ENCODE results near the gene ATF2. TPM values are rescaled to one million over a fixed set of nuclear protein-coding genes. Genes with fewer than 3 reads are reported as not detected.
A peak's percentile ranks its signal among the peaks of the same experiment; 100 is the strongest.

Gene ATF2
- total and polyA plus RNA-seq, 2 of the 13 experiments (the other 11 are each of a cell fraction or from before 2014, with no cell fraction given) = 91.6 to 95.1 TPM

DNA sequence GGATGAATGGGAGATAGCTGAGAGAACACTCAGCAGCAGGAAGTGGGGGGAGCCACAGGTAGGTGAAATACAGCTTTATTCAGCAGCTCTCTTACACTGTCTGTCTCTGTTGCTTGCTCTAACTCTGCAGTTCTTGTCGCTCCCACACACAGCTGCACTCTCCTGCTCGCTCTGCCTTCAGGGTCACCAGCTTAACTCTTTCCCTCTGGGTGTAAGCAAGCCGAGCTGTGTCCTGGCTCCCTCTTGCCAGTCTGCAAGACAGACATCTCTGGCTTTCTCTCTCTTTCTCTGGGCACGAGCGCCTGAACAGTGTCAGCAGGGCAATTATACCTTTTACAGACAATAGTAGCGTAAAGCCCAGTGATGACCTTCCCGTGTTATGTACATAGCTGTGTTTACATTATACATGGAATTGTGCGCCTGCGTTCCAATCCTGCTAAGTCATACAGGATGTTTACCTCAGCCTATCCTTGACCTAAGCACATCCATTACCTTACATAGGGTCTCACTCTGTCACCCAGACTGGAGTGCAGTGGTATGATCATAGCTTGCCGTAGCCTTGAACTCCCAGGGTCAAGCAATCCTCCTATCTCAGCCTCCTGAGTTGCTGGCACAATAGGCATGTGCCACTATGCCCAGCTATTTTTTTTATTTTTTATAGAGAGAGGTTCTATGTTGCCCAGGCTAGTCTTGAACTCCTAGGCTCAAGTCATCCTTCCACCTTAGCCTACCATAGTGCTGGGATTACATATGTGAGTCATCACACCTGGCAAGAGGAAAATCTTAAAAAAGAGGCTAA, 105.0 kb downstream of the ATF2 start (continued):
- no peak for TF ChIP-seq NCOA5 (CRISPR knock-in tag; IDR thresholded peaks at IDR 0.05)
- TF ChIP-seq ELF1 (CRISPR knock-in tag; IDR thresholded peaks at IDR 0.05) = peak; percentile 71; the same call in 1 of the 2 replicates
- TF ChIP-seq, protein P1, sequence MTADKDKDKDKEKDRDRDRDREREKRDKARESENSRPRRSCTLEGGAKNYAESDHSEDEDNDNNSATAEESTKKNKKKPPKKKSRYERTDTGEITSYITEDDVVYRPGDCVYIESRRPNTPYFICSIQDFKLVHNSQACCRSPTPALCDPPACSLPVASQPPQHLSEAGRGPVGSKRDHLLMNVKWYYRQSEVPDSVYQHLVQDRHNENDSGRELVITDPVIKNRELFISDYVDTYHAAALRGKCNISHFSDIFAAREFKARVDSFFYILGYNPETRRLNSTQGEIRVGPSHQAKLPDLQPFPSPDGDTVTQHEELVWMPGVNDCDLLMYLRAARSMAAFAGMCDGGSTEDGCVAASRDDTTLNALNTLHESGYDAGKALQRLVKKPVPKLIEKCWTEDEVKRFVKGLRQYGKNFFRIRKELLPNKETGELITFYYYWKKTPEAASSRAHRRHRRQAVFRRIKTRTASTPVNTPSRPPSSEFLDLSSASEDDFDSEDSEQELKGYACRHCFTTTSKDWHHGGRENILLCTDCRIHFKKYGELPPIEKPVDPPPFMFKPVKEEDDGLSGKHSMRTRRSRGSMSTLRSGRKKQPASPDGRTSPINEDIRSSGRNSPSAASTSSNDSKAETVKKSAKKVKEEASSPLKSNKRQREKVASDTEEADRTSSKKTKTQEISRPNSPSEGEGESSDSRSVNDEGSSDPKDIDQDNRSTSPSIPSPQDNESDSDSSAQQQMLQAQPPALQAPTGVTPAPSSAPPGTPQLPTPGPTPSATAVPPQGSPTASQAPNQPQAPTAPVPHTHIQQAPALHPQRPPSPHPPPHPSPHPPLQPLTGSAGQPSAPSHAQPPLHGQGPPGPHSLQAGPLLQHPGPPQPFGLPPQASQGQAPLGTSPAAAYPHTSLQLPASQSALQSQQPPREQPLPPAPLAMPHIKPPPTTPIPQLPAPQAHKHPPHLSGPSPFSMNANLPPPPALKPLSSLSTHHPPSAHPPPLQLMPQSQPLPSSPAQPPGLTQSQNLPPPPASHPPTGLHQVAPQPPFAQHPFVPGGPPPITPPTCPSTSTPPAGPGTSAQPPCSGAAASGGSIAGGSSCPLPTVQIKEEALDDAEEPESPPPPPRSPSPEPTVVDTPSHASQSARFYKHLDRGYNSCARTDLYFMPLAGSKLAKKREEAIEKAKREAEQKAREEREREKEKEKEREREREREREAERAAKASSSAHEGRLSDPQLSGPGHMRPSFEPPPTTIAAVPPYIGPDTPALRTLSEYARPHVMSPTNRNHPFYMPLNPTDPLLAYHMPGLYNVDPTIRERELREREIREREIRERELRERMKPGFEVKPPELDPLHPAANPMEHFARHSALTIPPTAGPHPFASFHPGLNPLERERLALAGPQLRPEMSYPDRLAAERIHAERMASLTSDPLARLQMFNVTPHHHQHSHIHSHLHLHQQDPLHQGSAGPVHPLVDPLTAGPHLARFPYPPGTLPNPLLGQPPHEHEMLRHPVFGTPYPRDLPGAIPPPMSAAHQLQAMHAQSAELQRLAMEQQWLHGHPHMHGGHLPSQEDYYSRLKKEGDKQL (CRISPR knock-in tag; IDR thresholded peaks at IDR 0.05; ENCODE audit: low read depth) = peak; percentile 93
- TF ChIP-seq, protein P2, sequence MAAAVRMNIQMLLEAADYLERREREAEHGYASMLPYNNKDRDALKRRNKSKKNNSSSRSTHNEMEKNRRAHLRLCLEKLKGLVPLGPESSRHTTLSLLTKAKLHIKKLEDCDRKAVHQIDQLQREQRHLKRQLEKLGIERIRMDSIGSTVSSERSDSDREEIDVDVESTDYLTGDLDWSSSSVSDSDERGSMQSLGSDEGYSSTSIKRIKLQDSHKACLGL (CRISPR knock-in tag; IDR thresholded peaks at IDR 0.05) = no peak; the same call in 1 of the 2 replicates
- peak; percentile 77 for TF ChIP-seq YEATS4 (CRISPR knock-in tag; IDR thresholded peaks at IDR 0.05; ENCODE audit: borderline replicate concordance)
- TF ChIP-seq CBX1 (IDR thresholded peaks at IDR 0.05; ENCODE audit: low read depth) = peak; percentile 88
- TF ChIP-seq JARID2 (CRISPR knock-in tag; IDR thresholded peaks at IDR 0.05; ENCODE audit: insufficient replicate concordance) = peak; percentile 81
- peak; percentile 95 for TF ChIP-seq TBX3 (IDR thresholded peaks at IDR 0.05; ENCODE audit: borderline replicate concordance)
- peak; percentile 50; the same call in 1 of the 2 replicates for TF ChIP-seq PHF20 (CRISPR knock-in tag; IDR thresholded peaks at IDR 0.05)
- TF ChIP-seq POLR2A (IDR thresholded peaks at IDR 0.05; ENCODE audit: insufficient read depth in 1 of 2, low read depth in 2 of 2, low read length in 2 of 2) = peak; percentile 38 to 80
- TF ChIP-seq ZBTB8A (CRISPR knock-in tag; IDR thresholded peaks at IDR 0.05; ENCODE audit: borderline replicate concordance, low read depth) = 0 out of 2 replicates have a peak, but pooled peaks have one; percentile 38
- TF ChIP-seq PCBP1 (IDR thresholded peaks at IDR 0.05; ENCODE audit: borderline replicate concordance, low read depth, low read length) = no peak
- TF ChIP-seq, protein P3, sequence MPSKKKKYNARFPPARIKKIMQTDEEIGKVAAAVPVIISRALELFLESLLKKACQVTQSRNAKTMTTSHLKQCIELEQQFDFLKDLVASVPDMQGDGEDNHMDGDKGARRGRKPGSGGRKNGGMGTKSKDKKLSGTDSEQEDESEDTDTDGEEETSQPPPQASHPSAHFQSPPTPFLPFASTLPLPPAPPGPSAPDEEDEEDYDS (CRISPR knock-in tag; IDR thresholded peaks at IDR 0.05) = 0 out of 2 replicates have a peak, but pooled peaks have one; percentile 54
- no peak; the same call in 1 of the 2 replicates for TF ChIP-seq ZNF672 (CRISPR knock-in tag; IDR thresholded peaks at IDR 0.05)
- no peak for TF ChIP-seq TEAD2 (CRISPR knock-in tag; IDR thresholded peaks at IDR 0.05)
- TF ChIP-seq, protein P4, sequence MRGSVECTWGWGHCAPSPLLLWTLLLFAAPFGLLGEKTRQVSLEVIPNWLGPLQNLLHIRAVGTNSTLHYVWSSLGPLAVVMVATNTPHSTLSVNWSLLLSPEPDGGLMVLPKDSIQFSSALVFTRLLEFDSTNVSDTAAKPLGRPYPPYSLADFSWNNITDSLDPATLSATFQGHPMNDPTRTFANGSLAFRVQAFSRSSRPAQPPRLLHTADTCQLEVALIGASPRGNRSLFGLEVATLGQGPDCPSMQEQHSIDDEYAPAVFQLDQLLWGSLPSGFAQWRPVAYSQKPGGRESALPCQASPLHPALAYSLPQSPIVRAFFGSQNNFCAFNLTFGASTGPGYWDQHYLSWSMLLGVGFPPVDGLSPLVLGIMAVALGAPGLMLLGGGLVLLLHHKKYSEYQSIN (CRISPR knock-in tag; IDR thresholded peaks at IDR 0.05; ENCODE audit: borderline replicate concordance) = no peak
- TF ChIP-seq, protein P5, sequence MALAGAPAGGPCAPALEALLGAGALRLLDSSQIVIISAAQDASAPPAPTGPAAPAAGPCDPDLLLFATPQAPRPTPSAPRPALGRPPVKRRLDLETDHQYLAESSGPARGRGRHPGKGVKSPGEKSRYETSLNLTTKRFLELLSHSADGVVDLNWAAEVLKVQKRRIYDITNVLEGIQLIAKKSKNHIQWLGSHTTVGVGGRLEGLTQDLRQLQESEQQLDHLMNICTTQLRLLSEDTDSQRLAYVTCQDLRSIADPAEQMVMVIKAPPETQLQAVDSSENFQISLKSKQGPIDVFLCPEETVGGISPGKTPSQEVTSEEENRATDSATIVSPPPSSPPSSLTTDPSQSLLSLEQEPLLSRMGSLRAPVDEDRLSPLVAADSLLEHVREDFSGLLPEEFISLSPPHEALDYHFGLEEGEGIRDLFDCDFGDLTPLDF (CRISPR knock-in tag; IDR thresholded peaks at IDR 0.05) = no peak; the same call in 1 of the 2 replicates
- TF ChIP-seq, protein P6, sequence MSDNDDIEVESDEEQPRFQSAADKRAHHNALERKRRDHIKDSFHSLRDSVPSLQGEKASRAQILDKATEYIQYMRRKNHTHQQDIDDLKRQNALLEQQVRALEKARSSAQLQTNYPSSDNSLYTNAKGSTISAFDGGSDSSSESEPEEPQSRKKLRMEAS (IDR thresholded peaks at IDR 0.05) = peak; percentile 71
- no peak for TF ChIP-seq ZFP36 (IDR thresholded peaks at IDR 0.05; ENCODE audit: borderline replicate concordance, low read depth, low read length, partially characterized antibody)
- TF ChIP-seq SIX1 (CRISPR knock-in tag; IDR thresholded peaks at IDR 0.05; ENCODE audit: borderline replicate concordance) = peak; percentile 87
- TF ChIP-seq TOE1 (CRISPR knock-in tag; IDR thresholded peaks at IDR 0.05) = peak; percentile 94

All from HepG2 (cell line).